ENCODE data around the gene ACBD7.
A peak's percentile ranks its signal among the peaks of the same experiment; 100 is the strongest.

Gene ACBD7

GRCh38 chr10:15088428-15089261 lies at the start of gene ACBD7:
Gene ACBD7, minus strand, starts transcription at chr10:15088776. Its CDS starts 48 bp downstream, at chr10:15088728.
- DNase-seq: peak; percentile 71

GRCh38 chr10:15137636-15138035 lies 49.1 kb upstream of the ACBD7 start:
- no peak for DNase-seq

DNA sequence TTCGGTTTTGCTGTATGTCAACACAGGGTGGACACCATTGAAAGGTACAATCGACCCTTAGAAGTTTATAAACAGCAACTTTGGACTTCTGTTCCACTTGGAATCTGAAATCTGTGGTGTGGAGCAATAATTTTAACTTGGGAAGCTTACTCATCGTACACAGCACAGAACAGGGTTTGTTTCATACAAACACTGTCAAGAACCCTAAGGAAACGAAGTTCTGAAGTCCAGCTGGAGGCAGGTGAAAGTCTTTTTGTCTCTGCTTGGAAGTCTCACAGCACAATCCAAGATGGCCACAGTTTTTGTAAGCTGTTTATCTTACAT lies 48.4 kb upstream of the ACBD7 start:
- DNase-seq: no peak

DNA sequence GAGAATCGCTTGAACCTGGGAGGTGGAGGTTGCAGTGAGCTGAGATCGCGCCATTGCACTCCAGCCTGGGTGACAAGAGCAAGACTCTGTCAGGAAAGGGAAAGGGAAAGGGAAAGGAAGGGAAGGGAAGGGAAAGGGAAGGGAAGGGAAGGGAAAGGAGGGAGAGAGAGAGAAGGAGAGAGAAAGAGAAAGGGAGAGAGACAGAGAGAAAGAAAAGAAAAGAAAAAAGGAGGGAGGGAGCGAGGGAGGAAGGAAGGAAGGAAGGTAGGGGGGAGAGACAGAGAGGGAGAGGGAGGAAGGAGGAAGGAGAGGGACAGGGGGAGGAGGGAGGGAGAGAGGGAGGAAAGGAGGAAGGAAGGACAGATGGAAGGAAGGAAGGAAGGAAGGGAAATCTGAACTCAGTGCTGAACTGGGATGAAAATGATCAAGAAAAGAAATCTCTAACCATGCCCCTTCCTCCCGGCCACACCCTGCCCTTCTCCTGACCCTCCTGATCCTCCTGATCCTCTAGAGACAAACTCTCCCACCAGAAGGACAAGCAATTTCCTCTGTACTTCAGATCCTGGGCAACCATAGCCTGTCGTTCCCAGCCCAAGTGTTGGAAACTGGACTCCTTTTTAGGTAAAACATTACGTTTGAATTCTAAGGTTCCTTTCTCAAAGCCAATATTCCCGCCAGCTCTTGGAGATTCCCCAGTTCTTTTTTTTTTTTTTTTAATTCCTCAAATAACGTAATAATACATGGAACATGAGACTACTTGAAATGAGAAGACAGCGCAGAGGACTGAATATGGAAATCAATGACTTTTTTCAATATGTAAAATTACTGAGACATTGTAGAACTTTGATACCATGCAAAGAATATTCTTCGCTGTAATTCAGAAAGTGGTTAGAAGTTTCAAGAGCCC lies 47.8 kb upstream of the ACBD7 start:
- no peak for DNase-seq

DNA sequence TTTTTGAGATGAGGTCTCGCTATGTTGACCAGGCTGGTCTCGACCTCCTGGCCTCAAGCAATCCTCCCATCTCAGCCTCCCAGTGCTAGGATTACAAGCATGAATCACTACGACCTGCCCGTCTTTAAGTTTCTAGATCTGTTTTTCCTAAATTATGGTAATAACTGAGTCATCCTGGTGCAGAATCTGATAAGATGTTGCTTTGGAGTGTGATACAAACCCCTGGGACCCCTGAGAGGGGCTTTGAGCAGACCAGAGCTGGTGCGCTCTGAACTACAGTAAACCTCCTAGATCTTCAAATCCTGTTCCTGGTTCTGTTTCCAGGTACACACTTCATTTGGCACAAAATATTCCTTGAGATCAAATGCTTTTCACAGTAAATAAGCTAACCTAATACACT lies 42.8 kb upstream of the ACBD7 start:
- no peak for DNase-seq

- DNase-seq: no peak
Measured at GRCh38 chr10:15124908-15125307, 36.3 kb upstream of the ACBD7 start.

GRCh38 chr10:15124190-15124589 lies 35.6 kb upstream of the ACBD7 start:
- DNase-seq: no peak

DNA sequence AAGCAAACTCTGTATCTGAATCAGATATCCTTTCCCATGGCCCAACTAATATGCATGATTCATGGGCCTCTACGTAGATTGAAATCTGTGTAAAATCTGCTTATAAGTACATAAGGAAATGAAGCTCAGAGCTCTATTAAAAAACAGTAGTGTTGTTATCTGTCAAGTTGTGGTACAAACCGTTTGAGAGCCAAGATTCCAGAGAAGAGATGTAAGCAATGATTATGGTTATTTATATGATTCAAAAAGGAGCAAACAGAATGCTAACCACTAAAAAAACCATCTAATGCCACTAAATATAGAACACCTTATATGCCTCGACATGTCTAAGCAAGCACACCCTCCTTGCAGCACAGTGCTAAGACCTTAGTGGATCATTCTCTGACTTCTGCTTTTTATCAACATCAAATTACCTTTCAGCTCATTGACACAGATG lies 35.2 kb upstream of the ACBD7 start:
- no peak for DNase-seq

GRCh38 chr10:15122477-15123030 lies 34.0 kb upstream of the ACBD7 start:
- DNase-seq: no peak

GRCh38 chr10:15121707-15122106 lies 33.1 kb upstream of the ACBD7 start:
- DNase-seq: no peak

DNA sequence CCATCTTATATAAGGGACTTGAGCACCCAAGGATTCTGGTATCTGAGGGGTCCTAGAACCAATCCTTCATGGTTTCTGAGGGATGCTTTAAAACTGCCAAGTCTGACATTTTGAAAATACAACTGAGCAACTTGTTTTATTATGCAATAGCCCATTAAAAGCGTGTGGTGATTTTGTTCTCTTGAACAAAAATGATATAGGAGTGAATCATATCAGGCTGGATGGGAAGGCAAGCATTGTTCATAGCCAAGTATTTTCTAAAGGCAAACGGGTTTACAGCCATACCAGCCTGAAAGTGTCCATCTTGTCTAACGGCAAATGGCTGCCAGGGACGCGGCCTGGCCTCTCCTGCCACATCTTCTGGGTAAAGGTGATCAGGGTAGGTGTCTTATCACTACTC lies 31.9 kb upstream of the ACBD7 start:
- DNase-seq: no peak

- DNase-seq: no peak
Measured at GRCh38 chr10:15118615-15119014, 30.0 kb upstream of the ACBD7 start.

- no peak for DNase-seq
Measured at GRCh38 chr10:15116225-15116624, 27.6 kb upstream of the ACBD7 start.

DNA sequence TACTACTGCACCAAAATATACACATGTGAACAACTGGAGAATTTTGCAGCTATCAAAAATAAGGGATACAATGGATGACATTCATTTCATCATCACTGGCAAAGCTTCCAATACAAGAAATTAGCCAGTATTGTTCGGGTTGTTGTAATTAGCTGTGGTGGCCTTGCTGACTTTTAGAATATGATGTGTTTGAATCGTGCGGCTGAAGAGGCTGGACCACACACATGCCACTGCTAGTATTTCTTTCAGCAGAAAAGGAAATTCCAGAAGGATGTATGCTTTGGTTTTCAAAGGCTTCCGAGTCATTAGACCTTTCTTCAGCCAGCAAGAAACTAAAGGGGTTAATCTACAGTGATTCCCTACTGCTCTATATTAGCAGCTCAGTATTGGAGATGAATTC lies 25.2 kb upstream of the ACBD7 start:
- DNase-seq: no peak

GRCh38 chr10:15112657-15113056 lies 24.1 kb upstream of the ACBD7 start:
- no peak for DNase-seq

- DNase-seq: peak; percentile 58
Measured at GRCh38 chr10:15106352-15107013, 17.9 kb upstream of the ACBD7 start.

- DNase-seq: no peak
Measured at GRCh38 chr10:15103513-15103912, 14.9 kb upstream of the ACBD7 start.

DNA sequence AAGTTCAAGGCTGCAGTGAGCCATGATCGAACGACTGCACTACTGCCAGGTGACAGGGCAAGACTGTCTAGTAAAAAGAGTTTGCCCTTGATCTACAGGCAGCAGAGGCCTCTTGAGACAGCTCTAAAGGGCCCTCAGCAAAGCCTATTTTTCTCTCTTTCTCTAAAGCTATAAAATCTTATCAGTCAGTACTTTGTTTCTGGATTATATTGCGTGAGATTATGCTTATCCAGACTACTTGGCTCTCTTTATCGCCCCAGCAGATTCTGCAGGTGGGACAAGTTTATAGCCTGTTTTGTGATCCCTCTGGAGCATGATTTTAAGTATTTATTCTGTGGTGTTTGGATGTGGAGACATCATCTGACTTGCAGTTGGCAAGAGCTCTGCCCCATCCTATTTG lies 11.3 kb upstream of the ACBD7 start:
- no peak for DNase-seq

DNA sequence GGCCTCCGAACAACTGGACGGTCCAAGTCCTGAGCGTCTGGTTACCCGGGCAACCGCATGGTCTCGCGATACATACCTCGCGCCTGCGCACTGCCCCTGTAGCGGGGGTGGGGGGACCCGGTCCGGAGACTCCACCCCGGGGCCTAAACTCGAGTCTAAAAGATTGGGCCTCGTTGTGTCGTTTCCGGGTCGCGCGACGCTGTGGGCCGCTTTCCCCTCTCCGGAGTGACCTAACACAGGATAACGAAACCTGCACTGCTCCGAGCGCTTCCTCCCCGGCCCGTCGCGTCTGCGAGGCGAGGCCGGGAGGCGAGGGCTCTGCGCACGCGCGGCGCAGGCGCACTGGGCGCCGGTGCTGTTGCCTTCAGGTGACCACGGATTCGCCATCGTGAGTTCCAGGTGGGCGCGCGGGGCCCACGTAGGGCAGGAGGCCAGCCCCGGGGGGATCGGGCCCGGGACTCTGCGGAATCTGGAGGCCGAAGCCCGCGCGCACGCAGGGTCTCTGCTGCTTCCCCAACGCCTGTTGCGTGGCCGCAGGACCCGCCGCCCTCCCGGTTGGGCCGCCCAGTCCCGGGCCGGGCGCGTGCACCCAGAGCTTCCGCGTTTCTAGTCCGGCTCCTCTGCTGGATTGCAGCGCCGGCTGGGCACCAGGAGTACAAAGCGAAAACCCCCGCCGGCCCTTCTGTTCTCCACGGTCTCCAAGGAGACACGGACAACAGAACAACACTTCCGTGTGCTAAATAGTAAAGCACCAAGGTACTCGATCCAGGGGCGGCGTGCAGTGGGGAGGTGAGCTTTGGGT lies 8.6 kb upstream of the ACBD7 start, which contains the start of gene RPP38:
RPP38 (plus strand) TSS at position 345 of the 802 bp plus-strand sequence. CDS start 5,960 bp downstream, outside the sequence.
- peak; percentile 93 for DNase-seq

DNA sequence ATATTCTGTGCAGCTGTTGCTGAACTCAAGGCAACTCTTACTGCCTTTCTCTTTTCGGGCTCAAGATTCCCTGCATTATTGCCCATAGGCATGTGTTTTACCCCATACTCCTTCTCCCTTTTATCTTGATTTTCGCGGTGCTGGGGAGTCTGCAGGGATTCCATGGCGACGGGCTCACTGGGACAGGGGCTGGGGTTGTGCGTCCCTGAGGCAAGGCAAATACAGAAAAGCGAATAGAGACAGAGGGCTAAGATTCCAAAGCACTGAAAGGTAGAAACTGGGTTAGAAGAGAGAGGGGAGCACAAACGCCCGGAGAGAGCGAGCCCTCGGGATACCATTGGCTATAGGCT lies 8.1 kb upstream of the ACBD7 start:
- no peak for DNase-seq

GRCh38 chr10:15092855-15093408 lies 4.4 kb upstream of the ACBD7 start:
- no peak for DNase-seq

- no peak for DNase-seq
Measured at GRCh38 chr10:15091418-15091817, 2.8 kb upstream of the ACBD7 start.
